HepG2 (cell line): ENCODE data around the gene OSBPL3. TPM values are rescaled to one million over a fixed set of nuclear protein-coding genes. Genes with fewer than 3 reads are reported as not detected.

Experiments
- ATAC-seq: fragments of 200-7000 bp; cut with Tn5 transposase; 3 replicates; pipeline ENCODE4 v1.9.1; 2020; ENCODE audit warnings: mild to moderate bottlenecking, moderate library complexity
- BruUV-seq: library from RNA; stranded (reverse); fragments of 400-500 nt; replicated peaks from 2 replicates; lab custom pipeline; 2021; lab: Mats Ljungman, UMichigan
- CTCF ChIA-PET: fragments of 300-600 bp; formaldehyde crosslinking; extraction: SDS; loops from one replicate; lab custom pipeline; 2021; ENCODE audit warnings: low total read pairs, inconsistent platforms, low intra/inter-chr PET ratio; lab: Yijun Ruan, JAX
- POLR2A ChIA-PET: fragments of 350-600 bp; sonication (Branson Sonifier 250); formaldehyde crosslinking; loops from one replicate; lab custom pipeline; 2020; ENCODE audit warnings: antibody characterized with exemption, inconsistent platforms; lab: Yijun Ruan, JAX
- DNase-seq: peaks from one replicate; pipeline ENCODE4 v3.0.0-alpha.2; 2015; ENCODE audit warnings: low spot score
- FAIRE-seq: peaks from 3 replicates; lab custom pipeline; 2011; peaks lifted over from hg19 to GRCh38; lab: Jason Lieb, UNC
- H2AFZ ChIP-seq: one replicate; pipeline ENCODE4 v1.6.1; 2011; ENCODE audit warnings: low read length, inconsistent platforms
- H3K27ac ChIP-seq: fragments of 300-600 bp; 3 replicates; pipeline ENCODE4 v1.8.0; 2011; ENCODE audit warnings: mixed run types, mild to moderate bottlenecking, mixed read lengths, low read length, inconsistent platforms; ENCODE audit not compliant: insufficient read depth; ENCODE audit errors: extremely low read length
- H3K27me3 ChIP-seq, 2 experiments: fragments of 200-600 bp in 1 of 2; 2 replicates in 1 of 2; 3 replicates in 1 of 2; pipeline versions ENCODE4 v1.6.0 to v1.8.0; 2011; ENCODE audit warnings: low read length in 2 of 2, mild to moderate bottlenecking in 2 of 2, moderate library complexity in 2 of 2, inconsistent platforms in 1 of 2; ENCODE audit not compliant: insufficient read depth in 2 of 2, control insufficient read depth in 1 of 2
- H3K36me3 ChIP-seq, 2 experiments: fragments of 200-600 bp in 1 of 2; replicated peaks in 1 of 2; 2 replicates in 1 of 2; 3 replicates in 1 of 2; pipeline versions ENCODE4 v1.5.1 to v1.8.0; 2011; ENCODE audit warnings: low read length in 2 of 2, inconsistent platforms in 1 of 2; ENCODE audit not compliant: insufficient read depth in 2 of 2, control insufficient read depth in 1 of 2
- H3K4me1 ChIP-seq: 2 replicates; pipeline ENCODE4 v1.5.1; 2012; ENCODE audit warnings: low read length, inconsistent platforms; ENCODE audit not compliant: insufficient read depth
- H3K4me2 ChIP-seq: 2 replicates; pipeline ENCODE4 v1.6.0; 2011; ENCODE audit warnings: low read depth, low read length, inconsistent platforms
- H3K4me3 ChIP-seq, 3 experiments: fragments of 200-600 bp in 1 of 3; sonication (generic), shearing (Covaris generic) in 1 of 3; replicated peaks in 1 of 3; 2 replicates each; pipeline ENCODE4 v1.5.1; 2011 to 2016; ENCODE audit warnings: low read length in 3 of 3, inconsistent platforms in 2 of 3, low read depth in 2 of 3, mild to moderate bottlenecking in 2 of 3, control low read depth in 1 of 3, mixed read lengths in 1 of 3; ENCODE audit not compliant: insufficient read depth in 1 of 3
- H3K79me2 ChIP-seq: one replicate; pipeline ENCODE4 v1.6.1; 2011; ENCODE audit warnings: low read length, inconsistent platforms; ENCODE audit not compliant: insufficient read depth
- H3K9ac ChIP-seq: 2 replicates; pipeline ENCODE4 v1.6.0; 2011; ENCODE audit warnings: mild to moderate bottlenecking, low read depth, low read length, inconsistent platforms; ENCODE audit not compliant: insufficient read depth
- H3K9me3 ChIP-seq: 2 replicates; pipeline ENCODE4 v1.5.1; 2012; ENCODE audit warnings: mild to moderate bottlenecking, low read length
- H4K20me1 ChIP-seq: 2 replicates; pipeline ENCODE4 v1.6.0; 2011; ENCODE audit warnings: inconsistent platforms, mild to moderate bottlenecking, low read length, moderate library complexity; ENCODE audit not compliant: insufficient read depth
- CBX1 ChIP-seq: IDR thresholded peaks from one replicate; pipeline ENCODE4 v1.6.1; 2016; ENCODE audit warnings: antibody characterized with exemption, low read depth
- HMG20B ChIP-seq: conservative IDR thresholded peaks from 2 replicates; pipeline ENCODE4 v1.6.1; 2016; ENCODE audit warnings: missing genetic modification reagents, missing compliant biosample characterization
- HNRNPLL ChIP-seq: fragments of 200-400 bp; formaldehyde crosslinking; IDR thresholded peaks from 2 replicates; pipeline ENCODE4 v1.6.1; 2017; ENCODE audit warnings: mild to moderate bottlenecking, low read depth, low read length; ENCODE audit not compliant: poor library complexity, severe bottlenecking
- RBM39 ChIP-seq: fragments of 200-400 bp; formaldehyde crosslinking; IDR thresholded peaks from one replicate; pipeline ENCODE4 v1.6.1; 2018; ENCODE audit warnings: antibody characterized with exemption, mild to moderate bottlenecking, low read depth, low read length; ENCODE audit not compliant: poor library complexity, severe bottlenecking
- SRSF9 ChIP-seq: fragments of 200-400 bp; formaldehyde crosslinking; IDR thresholded peaks from 2 replicates; pipeline ENCODE4 v1.6.1; 2018; ENCODE audit warnings: borderline replicate concordance, mild to moderate bottlenecking, low read depth, low read length; ENCODE audit not compliant: insufficient read depth, poor library complexity, severe bottlenecking
- ZNF101 ChIP-seq: sonication (generic); formaldehyde crosslinking; IDR thresholded peaks from 2 replicates; pipeline ENCODE4 v1.4.0; 2020; ENCODE audit warnings: mild to moderate bottlenecking, low read depth, missing genetic modification reagents, borderline replicate concordance
- ZNF562 ChIP-seq: sonication (generic); formaldehyde crosslinking; IDR thresholded peaks from 2 replicates; pipeline ENCODE4 v1.8.0; 2022; ENCODE audit warnings: missing genetic modification reagents, borderline replicate concordance
- ZNF629 ChIP-seq: sonication (generic); formaldehyde crosslinking; conservative IDR thresholded peaks from 2 replicates; pipeline ENCODE4 v1.5.0; 2020; ENCODE audit warnings: missing genetic modification reagents
- ZNF792 ChIP-seq: IDR thresholded peaks from 2 replicates; pipeline ENCODE4 v1.6.1; 2016
- ZNF878 ChIP-seq: sonication (generic); formaldehyde crosslinking; IDR thresholded peaks from 2 replicates; pipeline ENCODE4 v1.8.1; 2023; ENCODE audit warnings: mild to moderate bottlenecking, missing genetic modification reagents, moderate library complexity
- ZSCAN20 ChIP-seq: sonication (generic); formaldehyde crosslinking; IDR thresholded peaks from 2 replicates; pipeline ENCODE4 v1.4.0; 2020; ENCODE audit warnings: missing genetic modification reagents, mild to moderate bottlenecking, borderline replicate concordance
- WGBS: methylation state at CpG from one replicate; pipeline ENCODE4 v1.1.6; 2017; ENCODE audit warnings: low lambda C conversion rate; 5-methylcytosine and 5-hydroxymethylcytosine counted together
- in situ Hi-C: cut with HindIII; loops from 2 replicates; pipeline ENCODE4 v1.10.0; 2017; ENCODE audit warnings: low pct_unique_long_range_greater_than_20kb; ENCODE audit not compliant: extremely low pct_ligation_motif_present
- intact Hi-C: fragments of 100-400 bp; cut with micrococcal nuclease; formaldehyde crosslinking; loops from one replicate; pipeline ENCODE4 v1.10.0; 2022; ENCODE audit not compliant: unreplicated experiment
- polyA plus RNA-seq, 8 experiments: library from polyadenylated mRNA; depleted of rRNA in 3 of 8; stranded (reverse) in 7 of 8; unstranded in 1 of 8; fragments of >200 nt; fragmentation: Illumina TruSeq in 4 of 8; extraction: Trizol in 4 of 8; gene quantifications; 2 replicates each; pipeline versions ENCODE4 v1.2.1 to v1.2.3, GENCODE V29; 2011 to 2016; ENCODE audit warnings: low read depth in 4 of 8, missing spikeins in 1 of 8, mixed read lengths in 1 of 8; ENCODE audit not compliant: insufficient read depth in 1 of 8
- total RNA-seq, 5 experiments: library from RNA; depleted of rRNA; stranded (reverse); fragments of >200 nt; fragmentation: Illumina TruSeq; extraction: Trizol; gene quantifications; 2 replicates each; pipeline ENCODE4 v1.2.3, GENCODE V29; 2016; ENCODE audit warnings: low read depth in 1 of 5

OSBPL3 gene
- total and polyA plus RNA-seq, 2 of the 13 experiments (the other 11 are each of a cell fraction or from before 2014, with no cell fraction given), result 8.8 to 28.9 TPM

DNA sequence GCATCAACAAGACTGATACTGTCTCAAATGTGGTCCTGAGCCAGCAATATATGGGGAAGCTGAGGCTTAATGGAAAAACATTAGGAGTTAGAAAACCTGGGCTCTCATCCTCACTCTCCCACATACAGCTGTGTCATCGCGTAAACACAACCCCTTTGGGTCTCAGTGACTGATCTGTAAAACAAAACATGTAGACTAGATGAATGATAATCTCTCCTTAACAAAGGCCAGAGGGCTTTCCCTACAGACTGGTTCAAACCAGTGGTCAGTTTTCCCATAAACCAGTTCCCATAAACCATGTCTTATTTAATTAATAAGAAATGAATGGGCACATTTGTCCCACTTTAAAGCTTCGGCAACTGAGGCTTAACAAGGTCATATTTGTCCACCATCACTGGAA, 48.1 kb downstream of the OSBPL3 start:
- FAIRE-seq, result no peak
- no peak for DNase-seq
- BruUV-seq, result no TSS peak
- H3K79me2 ChIP-seq, result peaks cover 52% of the 10 kb centered on the region
- TF ChIP-seq ZNF629 (CRISPR knock-in tag), result 0 out of 2 replicates have a peak, but pooled peaks have one; percentile 19
- no peak for TF ChIP-seq RBM39
- H3K27ac ChIP-seq, result no peak overlapping the region
- H3K4me1 ChIP-seq, result 0 out of 2 replicates have a peak, but pooled peaks cover 8% of the 10 kb centered on the region
- CTCF ChIA-PET, result no interaction called here
- no peak for ATAC-seq
- H4K20me1 ChIP-seq, result 0 out of 2 replicates have a peak, but pooled peaks cover 2% of the 10 kb centered on the region
- no peaks in the 10 kb centered on the region for H3K27me3 ChIP-seq
- H3K36me3 ChIP-seq, result no peaks in the 10 kb centered on the region
- H3K9ac ChIP-seq, result no peak overlapping the region
- no peaks in the 10 kb centered on the region for H3K9me3 ChIP-seq
- intact Hi-C loops, result no loop called here
- POLR2A ChIA-PET, result no interaction called here
- H2AFZ ChIP-seq, result no peak overlapping the region
- WGBS, result 91% methylated on average over 3 of the region's 3 CpGs
- H3K4me3 ChIP-seq, result no peak overlapping the region
- no peak overlapping the region for H3K4me2 ChIP-seq
- in situ Hi-C loops, result no loop called here

DNA sequence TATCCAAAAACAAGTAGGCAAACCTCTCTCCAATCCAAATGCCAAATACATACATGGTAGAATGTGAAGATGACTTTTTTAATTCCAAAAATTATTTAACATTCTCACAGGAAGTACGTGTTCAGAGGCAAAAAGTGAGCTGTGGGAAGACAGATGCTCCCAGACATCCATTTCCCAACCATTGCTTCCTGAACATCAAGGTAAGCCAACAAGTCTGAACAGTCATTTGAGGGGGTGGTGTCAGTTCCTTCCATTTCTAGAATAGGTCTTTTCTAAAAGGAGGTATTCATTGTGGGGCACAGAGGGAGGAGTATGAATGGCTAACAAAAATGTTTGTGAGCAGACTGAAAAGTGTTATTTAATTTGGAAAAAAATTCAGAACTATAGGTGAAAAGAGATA, 49.1 kb downstream of the OSBPL3 start:
- CTCF ChIA-PET, result no interaction called here
- in situ Hi-C loops, result no loop called here

More for the DNA sequence above, 49.1 kb downstream of the OSBPL3 start:
- FAIRE-seq, result no peak
- no peak for ATAC-seq
- no peak for TF ChIP-seq SRSF9
- TF ChIP-seq ZSCAN20, result no peak
- TF ChIP-seq ZNF878 (CRISPR knock-in tag), result no peak
- no peak for TF ChIP-seq HMG20B (CRISPR knock-in tag)
- no peak for TF ChIP-seq ZNF562 (CRISPR knock-in tag)
- no peak for TF ChIP-seq ZNF792
- TF ChIP-seq ZNF101 (CRISPR knock-in tag), result no peak
- no peak for TF ChIP-seq HNRNPLL
- no peak for TF ChIP-seq CBX1
- H2AFZ ChIP-seq, result no peak overlapping the region
- H3K27me3 ChIP-seq, result no peaks in the 10 kb centered on the region
- intact Hi-C loops, result no loop called here
- POLR2A ChIA-PET, result interaction anchor here (0.5 kb wide), 1 partner anchor 11 kb away, joined by 3 read pairs; no protein-coding TSS in a partner anchor
- no peak overlapping the region for H3K4me3 ChIP-seq
- H3K4me1 ChIP-seq, result 0 out of 2 replicates have a peak, but pooled peaks cover 8% of the 10 kb centered on the region
- 95% methylated on average over 1 of the region's 1 CpG for WGBS
- DNase-seq, result no peak
- no peak overlapping the region for H3K4me2 ChIP-seq
- no peak overlapping the region for H3K9ac ChIP-seq
- H3K9me3 ChIP-seq, result no peaks in the 10 kb centered on the region
- no peaks in the 10 kb centered on the region for H3K36me3 ChIP-seq
- H3K27ac ChIP-seq, result no peak overlapping the region
- H4K20me1 ChIP-seq, result 0 out of 2 replicates have a peak, but pooled peaks cover 2% of the 10 kb centered on the region
- no TSS peak for BruUV-seq
- H3K79me2 ChIP-seq, result peaks cover 53% of the 10 kb centered on the region
